ENCODE data around the gene COLEC12.

Gene COLEC12

DNA sequence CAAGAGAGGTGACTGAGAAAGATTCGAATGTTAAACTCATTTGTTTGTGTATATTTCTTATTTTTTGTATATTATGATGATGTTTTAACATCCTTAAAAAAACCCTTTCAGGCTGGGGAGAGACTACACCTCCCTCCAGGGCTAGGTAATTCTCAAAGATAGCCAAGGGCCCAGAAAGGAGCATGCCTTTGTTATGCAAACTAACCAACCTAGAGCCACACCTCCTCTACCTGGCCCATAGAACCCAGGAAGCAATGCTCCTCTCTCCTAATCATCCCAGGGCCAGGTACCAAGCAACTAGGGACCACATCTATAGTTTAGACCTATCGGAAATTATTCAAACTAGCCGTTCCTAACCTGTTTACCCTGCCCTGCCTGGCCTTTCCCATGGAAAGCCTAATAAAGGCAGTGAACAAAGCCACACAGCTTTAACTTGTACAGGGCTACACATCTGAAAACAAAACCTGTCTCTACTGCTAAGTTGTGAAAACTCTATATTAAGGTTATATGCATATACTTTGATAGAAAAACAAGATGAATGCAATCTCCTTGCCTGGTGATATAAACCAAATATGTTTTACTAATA is 79.7 kb downstream of the COLEC12 start:
- no peak for TF ChIP-seq CTCF (conservative IDR thresholded peaks at IDR 0.05)
- TF ChIP-seq ZFX (IDR thresholded peaks at IDR 0.05): no peak
- no peak overlapping the region for H3K27ac ChIP-seq

DNA sequence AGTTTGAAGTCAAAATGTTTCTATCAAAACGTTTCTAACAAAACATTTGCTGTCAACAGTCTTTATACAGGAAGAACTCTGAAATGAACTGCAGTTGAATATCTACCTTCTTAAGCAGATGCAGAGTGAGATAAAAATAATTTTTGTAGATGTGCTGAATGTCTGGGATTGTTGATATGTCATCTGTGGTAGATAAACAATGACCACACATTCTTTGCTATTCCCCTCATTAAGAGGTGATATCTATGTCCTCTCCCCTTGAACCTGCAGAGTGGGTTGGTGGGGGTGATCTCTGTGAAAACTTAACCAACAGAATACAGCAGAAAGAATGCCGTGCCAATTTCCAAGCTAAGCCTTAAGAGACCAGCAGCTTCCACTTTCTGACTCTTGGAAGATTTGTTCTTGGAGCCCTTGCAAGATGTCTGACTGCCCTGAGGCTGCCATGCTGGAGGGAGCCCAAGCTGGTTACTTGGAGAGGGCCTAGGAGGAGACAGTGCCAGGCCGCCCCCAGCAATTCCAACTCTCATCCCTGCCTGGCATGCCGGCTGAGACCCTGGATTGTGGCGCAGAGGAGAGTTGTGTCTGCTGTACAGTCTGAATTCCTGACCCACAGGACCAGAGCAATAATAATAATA is 80.8 kb downstream of the COLEC12 start:
- no peak overlapping the region for H3K27ac ChIP-seq
- TF ChIP-seq CTCF (conservative IDR thresholded peaks at IDR 0.05) (no peak), ZFX (IDR thresholded peaks at IDR 0.05) (no peak)

GRCh38 chr18:417495-417894 is 83.0 kb downstream of the COLEC12 start:
- TF ChIP-seq ZFX (IDR thresholded peaks at IDR 0.05) (no peak), CTCF (conservative IDR thresholded peaks at IDR 0.05) (no peak)
- H3K27ac ChIP-seq: no peak overlapping the region

- TF ChIP-seq ZFX (IDR thresholded peaks at IDR 0.05) (no peak), CTCF (conservative IDR thresholded peaks at IDR 0.05) (no peak)
- H3K27ac ChIP-seq: no peak overlapping the region
Observed at GRCh38 chr18:416930-417329, 83.6 kb downstream of the COLEC12 start.

DNA sequence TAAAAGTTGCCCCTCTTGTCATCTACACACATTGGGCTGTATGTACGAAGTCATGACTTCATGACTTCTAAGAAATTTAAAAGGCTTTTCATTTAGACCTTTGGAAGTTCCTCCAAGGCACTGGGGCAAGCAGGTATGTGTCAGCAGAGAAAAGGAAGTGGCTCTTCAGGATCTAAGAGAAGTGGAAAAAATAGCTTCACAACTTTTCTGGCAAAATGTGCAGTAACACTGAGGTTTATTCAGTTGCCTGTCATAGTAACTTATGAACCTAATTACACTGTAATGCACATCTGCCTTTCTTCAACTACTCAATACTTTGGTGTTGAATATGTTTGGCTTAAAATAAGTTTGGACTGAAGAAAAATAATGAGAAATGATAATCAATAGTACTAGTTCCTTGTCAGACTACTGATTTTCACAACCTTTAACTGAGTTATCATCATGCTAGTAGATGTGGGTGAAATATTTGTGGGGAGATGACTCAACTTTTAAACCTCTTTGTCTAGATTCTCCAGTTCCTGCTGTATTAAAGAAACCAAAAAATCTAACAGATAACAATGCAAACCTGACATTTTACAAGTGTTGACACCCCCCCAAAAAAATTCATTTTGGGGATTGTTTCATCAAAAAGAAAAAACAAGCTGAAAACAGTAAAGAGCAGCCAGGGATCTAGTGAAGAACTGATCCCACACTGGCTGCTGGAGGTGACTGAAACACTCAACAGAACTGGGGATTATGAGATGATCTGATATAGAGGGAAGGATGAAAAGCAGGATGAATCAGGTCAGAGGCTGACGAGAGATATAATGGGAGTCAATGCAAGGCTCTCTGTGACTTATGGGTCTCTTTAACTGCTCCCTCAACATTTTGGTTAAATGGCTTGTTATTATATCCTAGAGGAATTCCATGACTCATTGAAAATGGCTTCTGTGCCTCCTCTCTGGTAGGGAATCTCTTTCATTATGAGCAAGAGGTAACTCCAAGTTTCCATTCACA is 84.6 kb downstream of the COLEC12 start:
- H3K27ac ChIP-seq: no peak overlapping the region
- TF ChIP-seq ZFX (IDR thresholded peaks at IDR 0.05): no peak
- TF ChIP-seq CTCF (conservative IDR thresholded peaks at IDR 0.05): no peak

- H3K27ac ChIP-seq: no peak overlapping the region
- TF ChIP-seq CTCF (conservative IDR thresholded peaks at IDR 0.05): no peak
- TF ChIP-seq ZFX (IDR thresholded peaks at IDR 0.05): no peak
Observed at GRCh38 chr18:415047-415446, 85.5 kb downstream of the COLEC12 start.

DNA sequence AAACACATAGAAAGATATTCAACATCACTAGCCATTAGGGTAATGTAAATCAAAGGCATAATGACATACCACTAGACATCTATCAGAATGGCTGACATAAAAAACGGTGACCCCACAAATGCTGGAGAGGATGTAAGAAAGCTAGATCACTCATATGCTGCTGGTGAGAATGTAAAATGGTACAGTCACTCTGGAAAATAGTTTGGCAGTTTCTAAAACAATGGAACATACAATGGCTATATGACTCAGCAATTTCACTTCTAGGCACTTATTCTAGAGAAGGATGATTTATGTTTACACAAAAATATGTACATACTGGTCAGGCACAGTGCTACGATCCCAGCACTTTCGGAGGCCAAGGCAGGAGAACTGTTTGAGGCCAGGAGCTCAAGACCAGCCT is 87.3 kb downstream of the COLEC12 start:
- H3K27ac ChIP-seq: no peak overlapping the region
- TF ChIP-seq CTCF (conservative IDR thresholded peaks at IDR 0.05) (no peak), ZFX (IDR thresholded peaks at IDR 0.05) (no peak)
